Neural cell (in vitro differentiated cells): ENCODE measurements around the gene ADGRD2. TPM values are rescaled to one million over a fixed set of nuclear protein-coding genes. Genes with fewer than 3 reads are reported as not detected.

ENCODE experiments used
- H2AFZ ChIP-seq: fragments of 200-600, 300-800 bp; sonication (generic), shearing (Covaris generic); 2 replicates; pipeline ENCODE4 v1.6.0; 2014; ENCODE audit warnings: low read depth, mild to moderate bottlenecking, antibody characterized with exemption, low read length, moderate library complexity
- H3F3A ChIP-seq: fragments of 200-600 bp; shearing (Covaris generic); 2 replicates; pipeline ENCODE4 v1.6.1; 2016; ENCODE audit warnings: mild to moderate bottlenecking, moderate library complexity, mixed read lengths, antibody characterized with exemption, low read length; ENCODE audit not compliant: insufficient read depth, poor library complexity, severe bottlenecking
- H3K27ac ChIP-seq: fragments of 200-600, 300-800 bp; sonication (generic), shearing (Covaris generic); 2 replicates; pipeline ENCODE4 v1.5.1; 2014; ENCODE audit warnings: mild to moderate bottlenecking, low read length, moderate library complexity
- H3K27me3 ChIP-seq: fragments of 300-800, 200-600 bp; sonication (generic), shearing (Covaris generic); 2 replicates; pipeline ENCODE4 v1.6.0; 2014; ENCODE audit warnings: mild to moderate bottlenecking, low read depth, low read length, moderate library complexity; ENCODE audit not compliant: insufficient read depth
- H3K36me3 ChIP-seq: fragments of 300-800, 200-600 bp; sonication (generic), shearing (Covaris generic); 2 replicates; pipeline ENCODE4 v1.5.1; 2014; ENCODE audit warnings: mild to moderate bottlenecking, antibody characterized with exemption, low read length, moderate library complexity; ENCODE audit not compliant: insufficient read depth
- H3K4me2 ChIP-seq: fragments of 300-800, 200-600 bp; sonication (generic), shearing (Covaris generic); 2 replicates; pipeline ENCODE4 v1.6.0; 2014; ENCODE audit warnings: mild to moderate bottlenecking, low read length
- H3K4me3 ChIP-seq: fragments of 300-800, 200-600 bp; sonication (generic), shearing (Covaris generic); 2 replicates; pipeline ENCODE4 v1.5.1; 2014; ENCODE audit warnings: mild to moderate bottlenecking, low read length, moderate library complexity
- H3K79me2 ChIP-seq: fragments of 200-600 bp; shearing (Covaris generic); replicated peaks from 2 replicates; pipeline ENCODE4 v1.6.0; 2014; ENCODE audit warnings: mild to moderate bottlenecking, low read length, moderate library complexity; ENCODE audit not compliant: insufficient read depth
- H3K9ac ChIP-seq: fragments of 300-800, 200-600 bp; sonication (generic), shearing (Covaris generic); 2 replicates; pipeline ENCODE4 v1.6.1; 2016; ENCODE audit warnings: mild to moderate bottlenecking, low read length, mixed read lengths
- H3K9me2 ChIP-seq: fragments of 200-600 bp; shearing (Covaris generic); 2 replicates; pipeline ENCODE4 v1.6.1; 2016; ENCODE audit warnings: mild to moderate bottlenecking, low read length, mixed read lengths; ENCODE audit not compliant: insufficient read depth
- H3K9me3 ChIP-seq: fragments of 200-600, 300-800 bp; sonication (generic), shearing (Covaris generic); 2 replicates; pipeline ENCODE4 v1.6.1; 2016; ENCODE audit warnings: mild to moderate bottlenecking, mixed run types, low read length, moderate library complexity, mixed read lengths
- H4K20me1 ChIP-seq: fragments of 200-600 bp; shearing (Covaris generic); 2 replicates; pipeline ENCODE4 v1.6.1; 2016; ENCODE audit warnings: mild to moderate bottlenecking, mixed run types; ENCODE audit not compliant: insufficient read depth
- CTCF ChIP-seq: fragments of 450-650 bp; IDR thresholded peaks from 2 replicates; pipeline ENCODE4 v1.5.1; 2014; ENCODE audit warnings: antibody characterized with exemption, mild to moderate bottlenecking, moderate library complexity; ENCODE audit not compliant: poor library complexity, severe bottlenecking
- EP300 ChIP-seq: fragments of 450-650 bp; conservative IDR thresholded peaks from 2 replicates; pipeline ENCODE4 v1.6.1; 2014; ENCODE audit warnings: antibody characterized with exemption, mild to moderate bottlenecking, moderate library complexity; ENCODE audit not compliant: poor library complexity, severe bottlenecking
- EZH2 ChIP-seq: fragments of 200-600, 300-800 bp; shearing (Covaris generic), sonication (generic); IDR thresholded peaks from 2 replicates; pipeline ENCODE4 v1.6.1; 2014; ENCODE audit warnings: antibody characterized with exemption, low read length, borderline replicate concordance, mild to moderate bottlenecking; ENCODE audit not compliant: insufficient read depth, poor library complexity, severe bottlenecking
- MXI1 ChIP-seq: fragments of 450-650 bp; conservative IDR thresholded peaks from 2 replicates; pipeline ENCODE4 v1.6.1; 2014; ENCODE audit warnings: antibody characterized with exemption, mild to moderate bottlenecking; ENCODE audit not compliant: poor library complexity, severe bottlenecking
- POLR2AphosphoS5 ChIP-seq: IDR thresholded peaks from 2 replicates; pipeline ENCODE4 v1.6.1; 2012
- RAD21 ChIP-seq: fragments of 450-650 bp; conservative IDR thresholded peaks from 2 replicates; pipeline ENCODE4 v1.6.1; 2014; ENCODE audit warnings: antibody characterized with exemption, mild to moderate bottlenecking, moderate library complexity
- SMC3 ChIP-seq: fragments of 450-650 bp; conservative IDR thresholded peaks from 2 replicates; pipeline ENCODE4 v1.6.1; 2014; ENCODE audit warnings: antibody characterized with exemption, mild to moderate bottlenecking, moderate library complexity; ENCODE audit not compliant: poor library complexity
- TAF1 ChIP-seq: IDR thresholded peaks from 2 replicates; pipeline ENCODE4 v1.6.1; 2012; ENCODE audit warnings: low read depth
- polyA plus RNA-seq: library from polyadenylated mRNA; depleted of rRNA; stranded (reverse); fragments of >200 nt; gene quantifications from 2 replicates; pipeline ENCODE4 v1.2.3, GENCODE V29; 2014
- TF ChIP-seq, protein P1 (sequence below): IDR thresholded peaks from 2 replicates; pipeline ENCODE4 v1.6.1; 2012; ENCODE audit warnings: borderline replicate concordance

Gene ADGRD2
- polyA plus RNA-seq, 1 donor from 2014 or later: not detected

GRCh38 chr9:124491049-124491975, 41.1 kb downstream of the ADGRD2 start:
- no peak overlapping the region for H3K9ac ChIP-seq
- TF ChIP-seq MXI1 (no peak), RAD21 (no peak), CTCF (no peak), EP300 (no peak), TAF1 (no peak), POLR2AphosphoS5 (no peak), SMC3 (no peak)
- TF ChIP-seq, protein P1, sequence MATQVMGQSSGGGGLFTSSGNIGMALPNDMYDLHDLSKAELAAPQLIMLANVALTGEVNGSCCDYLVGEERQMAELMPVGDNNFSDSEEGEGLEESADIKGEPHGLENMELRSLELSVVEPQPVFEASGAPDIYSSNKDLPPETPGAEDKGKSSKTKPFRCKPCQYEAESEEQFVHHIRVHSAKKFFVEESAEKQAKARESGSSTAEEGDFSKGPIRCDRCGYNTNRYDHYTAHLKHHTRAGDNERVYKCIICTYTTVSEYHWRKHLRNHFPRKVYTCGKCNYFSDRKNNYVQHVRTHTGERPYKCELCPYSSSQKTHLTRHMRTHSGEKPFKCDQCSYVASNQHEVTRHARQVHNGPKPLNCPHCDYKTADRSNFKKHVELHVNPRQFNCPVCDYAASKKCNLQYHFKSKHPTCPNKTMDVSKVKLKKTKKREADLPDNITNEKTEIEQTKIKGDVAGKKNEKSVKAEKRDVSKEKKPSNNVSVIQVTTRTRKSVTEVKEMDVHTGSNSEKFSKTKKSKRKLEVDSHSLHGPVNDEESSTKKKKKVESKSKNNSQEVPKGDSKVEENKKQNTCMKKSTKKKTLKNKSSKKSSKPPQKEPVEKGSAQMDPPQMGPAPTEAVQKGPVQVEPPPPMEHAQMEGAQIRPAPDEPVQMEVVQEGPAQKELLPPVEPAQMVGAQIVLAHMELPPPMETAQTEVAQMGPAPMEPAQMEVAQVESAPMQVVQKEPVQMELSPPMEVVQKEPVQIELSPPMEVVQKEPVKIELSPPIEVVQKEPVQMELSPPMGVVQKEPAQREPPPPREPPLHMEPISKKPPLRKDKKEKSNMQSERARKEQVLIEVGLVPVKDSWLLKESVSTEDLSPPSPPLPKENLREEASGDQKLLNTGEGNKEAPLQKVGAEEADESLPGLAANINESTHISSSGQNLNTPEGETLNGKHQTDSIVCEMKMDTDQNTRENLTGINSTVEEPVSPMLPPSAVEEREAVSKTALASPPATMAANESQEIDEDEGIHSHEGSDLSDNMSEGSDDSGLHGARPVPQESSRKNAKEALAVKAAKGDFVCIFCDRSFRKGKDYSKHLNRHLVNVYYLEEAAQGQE: no peak
- no peaks in the 10 kb centered on the region for H3K36me3 ChIP-seq
- H3K9me3 ChIP-seq: no peaks in the 10 kb centered on the region
- no peak overlapping the region for H3K4me2 ChIP-seq
- H3K79me2 ChIP-seq: no peaks in the 10 kb centered on the region
- no peaks in the 10 kb centered on the region for H4K20me1 ChIP-seq
- H3K27me3 ChIP-seq: peaks cover 9% of the 10 kb centered on the region
- H3K9me2 ChIP-seq: no peaks in the 10 kb centered on the region
- no peak overlapping the region for H3K27ac ChIP-seq
- no peak overlapping the region for H3K4me3 ChIP-seq
- H2AFZ ChIP-seq: no peak overlapping the region
- no peaks in the 10 kb centered on the region for H3F3A ChIP-seq

DNA sequence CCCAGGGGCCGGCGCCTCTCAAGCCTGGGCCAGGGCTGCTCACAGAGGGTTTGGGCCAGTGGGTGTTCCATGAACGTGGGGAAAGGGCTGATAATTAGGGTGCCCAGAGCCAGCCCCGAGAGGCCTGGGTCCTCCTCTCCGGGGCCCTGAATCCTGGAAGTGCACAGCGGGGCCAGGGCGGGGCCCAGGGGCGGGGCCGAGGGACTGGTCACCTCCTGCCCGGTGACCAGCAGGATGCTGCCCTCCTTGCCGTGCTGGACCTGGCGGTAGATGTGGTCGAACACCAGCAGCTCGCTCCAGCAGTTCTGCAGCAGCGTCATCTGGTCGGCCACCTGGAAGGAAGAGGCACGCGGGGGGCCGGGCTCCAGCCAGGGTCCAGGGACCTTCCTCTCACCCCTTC, 42.6 kb downstream of the ADGRD2 start:
- Histone ChIP-seq H3K79me2 (no peaks in the 10 kb centered on the region), H3F3A (no peaks in the 10 kb centered on the region), H3K9me3 (no peaks in the 10 kb centered on the region), H3K27ac (no peak overlapping the region), H3K4me3 (no peak overlapping the region), H3K9me2 (no peaks in the 10 kb centered on the region), H3K4me2 (no peak overlapping the region), H2AFZ (no peak overlapping the region), H4K20me1 (no peaks in the 10 kb centered on the region), H3K27me3 (peaks cover 5% of the 10 kb centered on the region), H3K9ac (no peak overlapping the region), H3K36me3 (no peaks in the 10 kb centered on the region)
- no peak for TF ChIP-seq TAF1
- TF ChIP-seq MXI1: no peak
- no peak for TF ChIP-seq CTCF
- TF ChIP-seq, protein P1: no peak
- TF ChIP-seq EZH2: no peak
- no peak for TF ChIP-seq POLR2AphosphoS5
- no peak for TF ChIP-seq RAD21
- no peak for TF ChIP-seq EP300
- no peak for TF ChIP-seq SMC3
